Iris pigment epithelial cell (primary cell): ENCODE measurements around the gene RILPL2.
A peak's percentile ranks its signal among the peaks of the same experiment; 100 is the strongest.
"Not testable (repeated sequence)": the region's sequence is repeated elsewhere in the genome, so short reads cannot be mapped to it uniquely, and the experiment has no call there.

Experiments
- DNase-seq: peaks from one replicate; pipeline ENCODE4 v3.0.0-alpha.2; 2011; ENCODE audit warnings: low read depth

Gene RILPL2

DNA sequence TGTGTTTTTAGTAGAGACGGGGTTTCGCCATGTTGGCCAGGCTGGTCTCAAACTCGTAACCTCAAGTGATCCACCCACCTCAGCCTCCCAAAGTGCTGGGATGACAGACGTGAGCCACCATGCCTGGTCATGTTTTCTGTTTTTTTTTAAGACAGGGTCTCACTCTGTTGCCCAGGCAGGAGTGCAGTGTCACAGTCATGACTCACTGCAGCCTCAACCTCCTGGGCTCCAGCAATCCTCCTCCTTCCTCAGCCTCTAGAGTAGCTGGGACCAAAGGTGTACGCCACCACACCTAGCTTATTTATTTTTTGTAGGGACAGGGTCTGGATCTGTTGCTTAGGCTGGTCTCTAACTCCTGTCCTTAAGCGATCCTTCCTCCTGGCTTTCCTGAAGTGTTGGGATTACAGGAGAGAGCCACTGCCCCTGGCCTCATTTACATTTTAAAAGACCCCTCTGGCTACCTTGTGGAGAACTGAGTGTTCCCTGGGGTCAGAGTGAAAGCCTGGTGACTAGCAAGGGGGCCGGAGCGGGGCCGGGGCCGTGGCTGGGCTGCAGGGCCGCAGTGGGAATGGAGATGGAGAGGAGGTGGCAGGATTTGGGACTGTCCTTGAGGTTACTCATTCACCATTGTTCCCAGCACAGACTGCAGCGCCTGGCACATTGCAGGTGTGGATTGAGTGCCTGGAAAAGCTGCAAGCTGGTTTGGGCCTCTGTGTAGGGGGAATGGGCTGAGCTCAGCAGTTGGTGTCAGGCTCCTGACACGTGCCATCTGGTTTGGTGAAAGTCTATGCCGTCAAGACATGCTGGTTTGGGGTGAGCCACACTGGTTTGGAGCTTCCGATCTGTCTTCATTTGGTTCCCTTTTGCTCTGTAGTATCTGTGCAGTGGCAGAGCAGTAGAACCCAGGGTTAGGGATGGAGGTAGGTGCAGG is 34.5 kb downstream of the RILPL2 start:
- no peak for DNase-seq

DNA sequence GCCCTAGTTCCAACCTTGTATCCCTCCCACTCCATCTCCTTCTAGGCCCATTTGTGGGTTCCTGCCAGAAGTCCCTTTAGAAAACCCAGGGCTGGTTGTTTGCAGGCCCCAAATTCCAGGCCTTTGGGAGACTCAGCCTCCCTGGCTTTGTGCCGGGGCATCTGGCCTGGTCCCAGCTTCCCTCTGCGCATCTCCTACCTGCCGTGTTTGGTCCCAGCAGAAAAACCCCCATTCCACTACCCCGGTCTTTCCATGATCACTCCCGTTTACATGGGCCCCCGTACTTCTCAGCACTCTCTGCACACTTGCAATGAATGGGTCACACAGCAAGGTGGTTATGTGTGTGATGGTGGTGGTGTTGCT is 37.2 kb downstream of the RILPL2 start:
- no peak for DNase-seq

DNA sequence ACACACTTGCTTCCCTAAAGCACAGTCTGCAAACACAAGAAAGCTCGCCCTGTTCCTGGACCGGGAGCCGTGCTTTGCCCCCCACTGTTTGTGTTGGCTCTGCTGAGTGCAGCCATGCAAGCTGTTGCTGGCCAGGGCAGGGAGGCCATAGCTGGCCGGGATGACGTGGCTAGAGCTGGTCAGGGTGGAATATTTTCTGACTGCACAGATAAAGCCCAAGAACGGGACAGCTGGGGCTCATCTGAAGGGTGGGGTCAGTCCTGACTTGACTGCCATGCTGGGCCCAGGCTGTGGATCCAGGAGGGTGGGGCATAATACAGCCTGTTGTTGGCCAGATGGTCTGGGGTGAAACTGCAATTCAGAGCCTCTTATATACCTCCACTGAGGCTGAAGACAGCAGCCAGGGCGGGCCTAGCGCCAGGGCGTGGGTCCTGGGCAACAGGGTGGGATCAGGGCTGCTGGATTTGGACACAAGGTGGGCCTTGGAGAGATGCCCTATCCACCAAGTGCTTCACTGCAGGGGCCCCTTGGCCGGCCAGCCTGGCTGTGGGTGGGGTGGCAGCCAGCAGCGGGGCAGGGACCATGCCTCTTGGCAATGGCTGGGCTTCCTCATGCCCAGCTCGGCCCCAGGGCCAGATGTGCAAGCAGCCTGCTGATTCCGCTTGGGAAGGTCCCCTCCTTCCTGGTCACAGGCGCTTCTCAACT is 37.8 kb downstream of the RILPL2 start:
- DNase-seq, result peak; percentile 56

DNA sequence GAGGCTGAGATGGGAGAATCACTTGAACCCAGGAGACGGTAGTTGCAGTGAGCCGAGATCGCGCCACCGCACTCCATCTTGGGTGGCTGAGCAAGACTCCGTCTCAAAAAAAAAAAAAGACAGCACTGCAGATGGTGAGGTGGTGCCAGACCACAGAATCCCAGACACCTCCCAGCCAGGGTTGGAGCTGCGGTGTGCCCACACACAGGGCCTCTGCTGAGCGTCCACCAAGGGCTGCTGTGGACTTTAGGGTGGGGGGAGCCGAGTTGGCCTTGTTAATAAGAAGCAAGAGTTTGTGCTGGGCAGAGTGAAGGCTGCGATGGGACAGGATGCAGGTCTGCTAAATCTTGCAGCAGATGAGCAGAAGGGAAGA is 38.3 kb downstream of the RILPL2 start:
- peak; percentile 7 for DNase-seq

DNA sequence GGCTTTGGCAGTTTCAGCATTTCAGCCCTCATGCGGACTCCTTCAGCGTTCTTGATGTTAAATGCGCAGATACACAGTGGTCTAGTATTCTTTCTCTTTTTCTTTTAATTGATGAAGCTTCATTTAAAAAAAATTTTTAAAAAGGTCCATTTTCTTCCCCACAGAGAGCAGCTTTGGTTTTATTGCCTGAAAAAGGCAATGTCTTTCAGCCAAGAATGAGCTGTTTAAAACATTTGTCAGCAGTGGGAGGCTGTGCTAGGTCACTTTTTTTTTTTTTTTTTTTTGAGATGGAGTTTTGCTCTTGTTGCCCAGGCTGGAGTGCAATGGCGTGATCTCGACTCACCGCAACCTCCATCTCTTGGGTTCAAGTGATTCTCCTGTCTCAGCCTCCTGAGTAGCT is 39.1 kb downstream of the RILPL2 start:
- DNase-seq, result no peak

DNA sequence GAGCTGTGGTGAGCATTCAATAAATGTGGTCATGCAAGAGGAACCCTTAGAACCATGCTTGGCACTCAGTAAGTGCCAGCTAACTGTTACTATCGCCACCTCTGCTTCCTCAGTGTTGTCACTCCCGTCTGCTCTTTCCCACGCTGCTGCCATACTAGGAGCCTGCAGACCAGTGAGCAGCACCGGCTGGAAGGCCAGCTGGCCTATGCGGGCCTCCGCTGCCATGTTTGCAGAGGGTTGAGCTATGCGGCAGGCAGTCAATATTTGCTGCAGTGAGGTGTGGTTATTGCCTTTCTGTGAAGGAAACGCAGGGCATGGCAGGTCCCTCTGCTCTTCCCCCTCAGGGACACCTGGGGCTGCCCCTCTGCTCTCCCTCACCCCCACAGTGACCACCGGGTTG is 39.5 kb downstream of the RILPL2 start:
- DNase-seq, result no peak

DNA sequence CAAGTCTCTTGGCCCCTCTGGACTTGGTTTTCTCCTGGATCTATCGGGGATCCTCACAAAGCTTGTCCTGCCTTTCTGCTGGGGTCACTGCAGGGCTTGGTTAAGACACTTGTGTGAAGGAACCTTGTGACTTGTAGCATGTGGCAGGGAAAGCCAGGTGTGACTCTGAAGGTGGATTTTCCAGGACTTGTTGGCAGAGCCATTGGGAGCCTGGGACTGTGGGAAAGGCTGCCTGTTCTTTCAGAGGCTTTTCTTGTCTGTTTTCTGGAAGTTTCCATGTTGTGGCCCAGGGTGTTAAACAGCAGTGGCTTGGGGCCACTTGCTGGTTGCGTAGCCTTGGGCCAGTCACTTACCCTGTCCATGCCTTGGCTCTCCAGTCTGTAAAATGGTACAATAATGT is 39.9 kb downstream of the RILPL2 start:
- DNase-seq, result no peak

DNA sequence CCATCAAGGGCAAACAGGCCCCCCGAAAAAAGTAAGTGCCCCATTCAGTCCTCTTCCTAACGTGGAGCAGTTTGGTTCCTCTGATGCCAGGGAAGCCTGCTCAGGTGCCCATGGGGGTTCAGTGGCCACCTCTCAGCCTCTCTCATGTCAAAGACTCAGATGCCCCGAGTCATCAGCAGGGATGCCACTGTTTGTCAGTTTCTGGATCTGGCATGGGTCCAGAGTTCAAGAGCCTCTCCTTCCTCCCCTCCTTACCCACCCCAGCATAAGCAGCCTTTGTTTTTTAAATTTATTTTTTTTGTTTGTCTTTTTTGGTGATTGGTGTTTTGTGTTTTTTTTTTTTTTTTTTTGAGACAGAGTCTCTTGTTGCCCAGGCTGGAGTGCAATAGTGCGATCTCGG is 41.2 kb downstream of the RILPL2 start:
- DNase-seq, result no peak

DNA sequence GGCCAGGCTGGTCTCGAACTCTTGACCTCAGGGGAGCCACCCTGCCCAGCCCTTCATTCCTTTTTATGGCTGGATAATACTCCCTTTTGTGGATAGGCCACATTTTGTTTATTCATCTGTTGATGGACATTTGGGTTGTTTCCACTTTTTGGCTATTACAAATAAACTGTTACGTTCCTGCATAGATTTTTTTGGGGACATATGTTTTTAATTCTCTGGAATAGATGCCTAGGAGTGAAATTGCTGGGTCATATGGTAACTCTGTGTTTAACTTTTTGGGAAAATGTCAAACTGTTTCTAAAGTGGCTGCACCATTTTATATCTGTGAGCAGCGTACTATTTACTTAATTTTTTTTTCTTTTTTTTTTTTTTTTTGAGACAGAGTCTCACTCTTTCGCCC is 42.7 kb downstream of the RILPL2 start:
- DNase-seq, result no peak

DNA sequence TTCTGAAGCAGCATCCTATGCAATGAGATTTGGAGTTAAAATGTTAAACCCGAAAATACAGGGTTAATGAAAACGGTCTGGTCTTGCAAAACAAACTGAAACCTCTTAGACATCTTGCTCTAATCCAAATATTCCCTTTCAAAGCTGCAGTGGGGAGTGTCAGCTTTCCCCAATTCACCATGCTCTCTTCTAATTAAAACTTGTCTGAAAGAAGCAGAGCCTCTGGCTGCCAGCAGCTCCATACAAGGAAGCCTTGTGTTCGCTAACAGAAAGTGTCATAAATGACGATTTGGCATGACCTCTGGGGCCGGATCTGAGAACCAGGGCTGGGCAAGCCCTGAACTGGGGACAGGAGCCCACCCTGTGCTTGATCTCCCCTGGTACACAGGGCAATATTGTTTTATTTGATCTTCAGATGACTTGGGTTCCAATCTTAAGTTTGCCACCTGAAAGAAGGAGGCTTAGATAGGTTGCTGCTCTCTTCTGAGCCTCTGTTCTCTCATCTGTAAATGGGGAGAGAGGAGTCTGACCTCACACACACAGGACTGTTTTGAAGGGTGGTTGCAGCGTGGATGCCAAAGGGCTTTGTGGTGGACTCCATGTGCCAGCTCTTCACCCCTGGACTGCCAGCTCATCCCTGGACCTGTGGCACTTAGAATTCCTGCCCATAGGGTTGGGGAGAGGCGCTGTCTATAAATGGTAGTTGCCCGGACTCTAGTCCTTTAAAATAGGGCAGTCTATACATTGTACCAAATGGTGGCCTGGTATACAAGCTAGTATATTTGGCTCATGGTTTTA is 44.7 kb downstream of the RILPL2 start:
- no peak for DNase-seq

DNA sequence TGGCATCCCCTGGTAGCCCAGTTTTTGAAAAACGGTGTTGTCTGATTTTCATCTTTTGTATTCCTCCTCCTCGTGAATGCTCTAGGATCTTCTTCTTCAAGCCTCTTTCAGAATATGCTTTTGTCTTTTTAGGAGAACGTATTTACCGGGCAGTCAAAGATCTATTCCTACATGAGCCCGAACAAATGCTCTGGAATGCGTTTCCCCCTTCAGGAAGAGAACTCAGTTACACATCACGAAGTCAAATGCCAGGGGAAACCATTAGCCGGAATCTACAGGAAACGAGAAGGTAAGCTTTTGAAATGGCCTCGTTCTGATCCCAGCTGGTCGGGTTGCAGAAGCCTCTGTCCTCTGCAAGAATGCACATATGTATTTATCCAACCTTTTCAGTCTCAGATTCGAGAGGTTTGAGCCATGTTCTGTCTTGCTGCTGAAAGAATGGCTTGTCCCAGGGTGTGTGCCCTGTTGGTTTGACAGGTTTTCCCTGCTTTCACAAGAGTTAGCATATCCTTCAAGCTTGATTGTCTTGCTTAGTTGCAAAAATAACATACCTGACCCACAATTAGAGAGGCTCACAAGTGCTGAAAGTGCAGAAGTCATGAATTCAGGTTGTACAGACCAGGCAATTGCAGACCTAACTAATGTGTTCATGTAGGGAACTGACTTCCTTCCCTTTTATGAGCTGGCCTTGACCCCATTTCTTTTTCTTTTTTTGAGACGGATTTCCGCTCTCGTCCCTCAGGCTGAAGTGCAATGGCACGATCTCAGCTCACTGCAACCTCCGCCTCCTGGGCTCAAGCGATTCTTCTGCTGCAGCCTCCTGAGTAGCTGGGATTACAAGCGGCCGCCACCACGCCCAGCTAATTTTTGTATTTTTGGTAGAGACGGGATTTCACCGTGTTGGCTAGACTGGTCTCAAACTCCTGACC is 45.7 kb downstream of the RILPL2 start:
- DNase-seq, result peak; percentile 48

DNA sequence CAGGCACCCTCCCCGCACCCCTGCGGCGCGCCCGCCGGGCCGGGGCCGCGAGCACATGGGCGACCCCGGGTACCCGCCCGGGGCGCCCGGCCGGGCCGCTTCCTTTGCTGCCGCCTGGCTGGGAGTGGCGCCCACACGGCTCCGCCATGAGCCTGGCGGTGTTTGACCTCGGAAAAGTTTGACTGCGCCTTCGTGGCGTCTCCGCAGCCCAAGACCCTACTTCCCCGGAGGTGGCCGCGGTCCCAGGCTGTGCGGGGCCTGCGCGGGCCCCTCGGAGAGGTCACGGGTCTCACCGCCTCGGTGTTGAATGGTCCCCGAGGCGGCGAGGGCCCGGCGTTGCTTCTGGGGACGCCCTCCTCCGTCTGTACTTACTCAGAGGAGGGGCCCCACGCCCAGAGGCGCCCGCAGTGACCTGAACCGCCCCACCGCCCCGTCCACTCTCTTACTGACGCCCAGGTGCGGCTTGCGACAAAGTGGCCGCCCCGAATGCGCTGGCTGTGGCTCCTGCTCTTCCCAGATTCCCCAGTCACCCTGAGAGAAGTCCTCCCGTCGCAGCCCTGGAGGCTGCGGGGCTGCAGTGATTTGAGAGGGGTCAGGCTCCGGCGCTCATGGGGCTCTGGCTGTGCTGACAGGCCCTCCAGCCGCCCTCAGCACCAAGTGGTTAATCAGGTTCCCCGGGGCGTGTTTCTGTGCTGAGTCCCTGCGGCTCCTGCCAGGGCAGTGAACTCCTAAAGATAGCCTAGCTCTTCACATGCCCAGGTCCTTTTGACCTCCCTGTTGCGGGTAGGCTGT is 46.7 kb downstream of the RILPL2 start:
- DNase-seq, result peak; percentile 39

DNA sequence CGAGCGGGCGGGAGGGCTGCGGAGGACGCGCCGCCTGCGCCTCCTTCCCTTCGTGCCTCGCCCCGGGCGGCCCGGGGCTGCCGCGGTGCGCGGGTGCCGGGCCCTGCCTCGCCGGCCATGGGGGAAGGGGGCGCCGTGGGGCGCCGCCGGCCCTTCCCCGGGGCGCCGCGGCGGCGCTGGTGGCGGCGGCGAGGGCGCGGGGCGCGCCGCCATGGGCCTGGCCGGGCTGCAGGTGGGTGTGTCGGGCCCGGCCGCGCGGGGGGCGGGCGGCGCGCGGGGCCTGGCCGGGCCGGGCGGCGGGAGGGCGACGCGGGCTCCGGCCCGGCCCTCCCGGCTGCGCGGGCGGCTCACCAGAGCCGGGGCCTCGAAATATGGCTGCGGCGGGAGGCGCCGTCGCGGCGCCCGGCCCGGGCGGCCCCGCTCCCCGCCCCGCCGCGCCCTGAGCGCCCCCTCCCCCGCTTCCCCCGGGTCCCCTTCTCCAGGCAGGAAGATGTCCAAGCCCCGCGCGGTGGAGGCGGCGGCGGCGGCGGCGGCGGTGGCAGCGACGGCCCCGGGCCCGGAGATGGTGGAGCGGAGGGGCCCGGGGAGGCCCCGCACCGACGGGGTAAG is 47.4 kb downstream of the RILPL2 start:
- DNase-seq, result no peak

DNA sequence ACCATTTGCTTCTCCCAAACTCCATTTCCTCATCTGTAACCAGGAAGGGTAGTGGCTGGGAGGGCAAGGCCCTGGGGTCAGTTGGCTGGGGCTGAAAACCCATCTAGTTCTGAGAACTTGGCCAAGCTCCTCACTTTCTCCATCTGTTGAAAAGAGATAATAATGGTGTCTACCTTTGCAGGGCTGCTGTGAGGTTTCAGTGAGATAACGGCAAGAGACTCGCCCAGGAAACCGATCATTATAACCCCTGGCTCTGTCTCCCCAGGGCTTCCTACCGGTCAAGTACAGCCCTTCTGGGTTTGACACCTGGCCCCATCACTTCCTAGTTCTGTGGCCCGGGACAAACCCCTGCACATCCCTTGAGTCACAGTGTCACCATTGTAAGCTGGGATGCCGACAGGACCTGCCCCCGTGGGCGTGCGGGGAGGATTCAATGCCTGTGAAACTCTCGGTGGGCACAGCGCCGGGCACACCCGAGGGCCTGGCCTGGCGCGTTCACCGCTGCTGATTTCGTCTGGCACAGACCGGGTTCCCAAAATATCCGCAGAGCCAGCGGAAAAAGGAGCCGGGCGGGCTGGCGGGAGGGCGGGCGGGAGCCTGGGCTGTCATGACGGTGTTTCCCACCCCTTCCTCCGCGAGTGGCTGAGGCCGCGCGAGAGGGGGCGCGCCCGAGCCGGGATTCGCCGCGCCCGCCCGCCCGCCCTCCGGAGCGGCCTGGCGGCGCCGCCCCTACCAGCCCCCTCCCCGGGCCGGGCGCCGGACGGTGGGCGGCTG is 48.1 kb downstream of the RILPL2 start:
- DNase-seq, result peak; percentile 69

DNA sequence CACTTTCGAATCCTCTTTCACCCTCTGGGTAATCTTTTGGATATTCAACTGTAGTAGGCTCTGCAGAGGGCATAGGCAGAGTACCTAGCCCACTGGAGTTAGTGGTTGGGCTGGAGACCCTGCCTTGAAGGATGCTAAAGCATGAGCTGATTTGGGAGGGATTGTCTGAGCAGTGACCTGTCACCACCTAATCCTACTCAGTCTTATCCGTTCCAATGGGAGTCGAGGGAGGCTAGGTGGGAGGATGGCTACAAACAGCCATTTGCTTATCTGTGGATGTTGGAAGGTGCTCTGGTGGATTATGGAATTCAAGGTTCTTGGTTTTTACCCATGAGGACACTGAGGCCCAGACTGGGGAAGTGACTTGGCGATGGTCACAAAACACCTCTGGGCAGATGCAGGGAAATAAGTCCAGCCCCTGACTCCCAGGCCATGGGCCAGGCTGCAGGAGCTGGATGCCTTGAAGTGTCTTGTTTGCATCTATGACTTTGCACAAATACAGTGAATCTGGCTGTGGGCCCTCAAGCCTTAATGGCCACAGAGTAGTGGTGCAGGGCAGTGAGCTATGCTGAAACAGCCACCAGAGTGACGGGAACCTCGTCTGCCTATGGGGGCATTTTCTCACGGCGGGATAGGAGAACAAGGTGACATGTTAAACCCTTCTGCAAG is 48.8 kb downstream of the RILPL2 start:
- no peak for DNase-seq

DNA sequence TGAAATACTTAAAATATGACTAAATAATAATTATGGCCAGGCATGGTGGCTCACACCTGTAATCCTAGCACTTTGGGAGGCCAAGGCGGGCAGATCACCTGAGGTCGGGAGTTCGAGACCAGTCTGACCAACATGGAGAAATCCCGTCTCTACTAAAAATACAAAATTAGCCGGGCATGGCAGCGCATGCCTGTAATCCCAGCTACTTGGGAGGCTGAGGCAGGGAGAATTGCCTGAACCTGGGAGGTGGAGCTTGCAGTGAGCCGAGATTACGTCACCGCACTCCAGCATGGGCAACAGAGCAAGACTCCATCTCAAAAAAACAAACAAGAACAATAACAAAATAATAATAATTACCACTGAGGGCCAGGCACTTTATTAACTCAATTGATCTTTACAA is 50.9 kb downstream of the RILPL2 start:
- DNase-seq, result not testable (repeated sequence)

DNA sequence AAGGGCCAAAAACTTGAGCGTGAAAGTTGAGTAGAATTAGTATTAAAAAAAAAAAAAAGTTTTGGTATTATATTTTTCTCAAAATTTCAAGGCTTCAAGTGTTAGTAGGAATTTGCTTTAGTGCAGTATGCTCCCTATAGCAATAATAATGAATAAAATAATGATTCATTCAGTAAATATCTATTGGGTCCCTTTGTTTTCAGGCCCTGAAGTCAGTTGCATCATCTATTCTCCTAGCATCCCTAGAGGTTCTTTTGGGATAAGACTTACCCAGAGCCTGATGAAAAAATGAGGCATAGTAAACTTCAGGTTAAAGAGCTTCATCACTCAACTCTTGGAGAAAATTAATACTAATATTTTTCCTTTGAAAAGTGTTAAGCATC is 51.5 kb downstream of the RILPL2 start:
- peak; percentile 44 for DNase-seq

DNA sequence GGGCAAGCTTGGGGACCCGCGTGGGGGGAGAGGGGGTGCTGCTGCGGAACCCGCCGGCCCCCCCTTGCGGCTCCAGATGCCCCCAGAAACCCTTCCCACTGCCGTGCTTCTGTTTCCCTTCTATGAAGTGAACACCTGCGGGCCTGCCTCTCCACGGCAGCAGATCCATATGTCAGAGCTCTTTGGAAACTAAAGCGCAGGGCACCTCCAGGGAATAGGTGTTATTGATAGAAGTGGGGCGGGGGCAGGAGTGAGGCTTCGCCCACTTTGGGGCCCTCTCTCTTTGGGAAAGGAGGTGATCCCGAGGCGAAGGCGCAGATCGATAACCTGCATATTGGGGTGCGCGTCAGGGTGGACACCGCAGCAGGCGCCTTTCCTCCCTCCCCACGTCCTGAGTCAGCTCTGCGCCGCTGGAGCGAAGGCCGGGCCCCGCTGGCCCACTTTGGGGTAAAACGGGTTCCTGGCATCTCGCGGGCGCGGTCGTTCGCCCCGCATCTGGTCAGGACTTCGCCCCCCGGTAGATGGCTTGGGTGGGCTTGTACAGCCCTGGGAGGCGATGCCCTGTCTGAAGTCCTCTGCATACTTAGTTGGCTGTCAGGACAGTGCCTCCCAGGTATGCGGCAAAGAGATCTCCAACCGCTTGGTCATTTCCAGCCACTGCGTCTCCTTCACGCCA is 52.0 kb downstream of the RILPL2 start:
- DNase-seq, result no peak
